H9 (cell line): ENCODE results near the gene PRRX1. TPM values are rescaled to one million over a fixed set of nuclear protein-coding genes. Genes with fewer than 3 reads are reported as not detected.

Experiments
- DNase-seq: peaks from one replicate; pipeline ENCODE4 v3.0.0-alpha.2; 2017
- H2AFZ ChIP-seq: one replicate; pipeline ENCODE4 v1.6.1; 2013; ENCODE audit warnings: mild to moderate bottlenecking, low read length, control low read depth, moderate library complexity
- H2AK5ac ChIP-seq: 2 replicates; pipeline ENCODE4 v1.6.1; 2013; ENCODE audit warnings: low read length, control low read depth, mixed read lengths; ENCODE audit not compliant: insufficient read length
- H2BK120ac ChIP-seq: one replicate; pipeline ENCODE4 v1.6.1; 2013; ENCODE audit warnings: low read depth, mild to moderate bottlenecking, low read length, control low read depth, inconsistent platforms; ENCODE audit not compliant: poor library complexity, severe bottlenecking
- H2BK12ac ChIP-seq: 2 replicates; pipeline ENCODE4 v1.6.1; 2013; ENCODE audit warnings: low read length, control low read depth, mixed read lengths, low read depth; ENCODE audit not compliant: insufficient read length
- H2BK15ac ChIP-seq: 2 replicates; pipeline ENCODE4 v1.6.1; 2013; ENCODE audit warnings: low read depth, low read length, control low read depth
- H2BK20ac ChIP-seq: one replicate; pipeline ENCODE4 v1.6.1; 2013; ENCODE audit warnings: low read depth, mild to moderate bottlenecking, low read length, control low read depth, inconsistent platforms; ENCODE audit not compliant: poor library complexity, severe bottlenecking
- H2BK5ac ChIP-seq: 2 replicates; pipeline ENCODE4 v1.6.1; 2013; ENCODE audit warnings: low read length, control low read depth, mixed read lengths; ENCODE audit not compliant: insufficient read length
- H3K14ac ChIP-seq: 2 replicates; pipeline ENCODE4 v1.6.1; 2013; ENCODE audit warnings: low read length, control low read depth; ENCODE audit not compliant: insufficient read depth
- H3K18ac ChIP-seq: 2 replicates; pipeline ENCODE4 v1.6.1; 2013; ENCODE audit warnings: low read depth, mild to moderate bottlenecking, mixed read lengths, low read length, control low read depth; ENCODE audit not compliant: insufficient read length
- H3K23ac ChIP-seq: 2 replicates; pipeline ENCODE4 v1.6.1; 2013; ENCODE audit warnings: low read length, control low read depth, mixed read lengths, low read depth; ENCODE audit not compliant: insufficient read length
- H3K23me2 ChIP-seq: 2 replicates; pipeline ENCODE4 v1.6.1; 2013; ENCODE audit warnings: low read depth, mild to moderate bottlenecking, mixed read lengths, low read length, control low read depth; ENCODE audit not compliant: insufficient read length, poor library complexity, severe bottlenecking
- H3K27ac ChIP-seq: 2 replicates; pipeline ENCODE4 v1.5.1; 2013; ENCODE audit warnings: low read length, control low read depth, mixed read lengths, low read depth; ENCODE audit not compliant: insufficient read length
- H3K27me3 ChIP-seq: 2 replicates; pipeline ENCODE4 v1.6.1; 2013; ENCODE audit warnings: low read length, control low read depth, inconsistent platforms; ENCODE audit not compliant: insufficient read depth
- H3K4ac ChIP-seq: 2 replicates; pipeline ENCODE4 v1.6.1; 2013; ENCODE audit warnings: low read depth, mild to moderate bottlenecking, control low read depth, inconsistent platforms, low read length, moderate library complexity
- H3K4me1 ChIP-seq: 2 replicates; pipeline ENCODE4 v1.6.1; 2013; ENCODE audit warnings: low read length, control low read depth, inconsistent platforms; ENCODE audit not compliant: insufficient read depth
- H3K4me2 ChIP-seq: 2 replicates; pipeline ENCODE4 v1.6.1; 2013; ENCODE audit warnings: low read length, control low read depth, mixed read lengths; ENCODE audit not compliant: insufficient read length, insufficient read depth
- H3K56ac ChIP-seq: 2 replicates; pipeline ENCODE4 v1.6.1; 2013; ENCODE audit warnings: low read depth, mild to moderate bottlenecking, mixed read lengths, low read length, control low read depth; ENCODE audit not compliant: insufficient read length
- H3K79me1 ChIP-seq: 2 replicates; pipeline ENCODE4 v1.6.1; 2013; ENCODE audit warnings: low read depth, mild to moderate bottlenecking, moderate library complexity, low read length, control low read depth, inconsistent platforms; ENCODE audit not compliant: insufficient read depth, poor library complexity, severe bottlenecking
- H3K79me2 ChIP-seq: 2 replicates; pipeline ENCODE4 v1.6.1; 2013; ENCODE audit warnings: low read length, control low read depth, inconsistent platforms; ENCODE audit not compliant: insufficient read depth
- H3K9ac ChIP-seq: 2 replicates; pipeline ENCODE4 v1.6.1; 2013; ENCODE audit warnings: low read length, control low read depth, mixed read lengths; ENCODE audit not compliant: insufficient read length; ENCODE audit errors: extremely low read depth
- H3K9me3 ChIP-seq: one replicate; pipeline ENCODE4 v1.6.1; 2013; ENCODE audit warnings: low read depth, low read length, inconsistent platforms; ENCODE audit not compliant: control insufficient read depth
- H3T11ph ChIP-seq: one replicate; pipeline ENCODE4 v1.6.1; 2013; ENCODE audit warnings: mild to moderate bottlenecking, low read length, control low read depth, inconsistent platforms
- H4K20me1 ChIP-seq: one replicate; pipeline ENCODE4 v1.6.1; 2013; ENCODE audit not compliant: control insufficient read depth, insufficient read length, insufficient read depth
- H4K5ac ChIP-seq: 2 replicates; pipeline ENCODE4 v1.6.1; 2013; ENCODE audit warnings: low read depth, mild to moderate bottlenecking, mixed read lengths, low read length, control low read depth; ENCODE audit not compliant: insufficient read length
- H4K8ac ChIP-seq: replicated peaks from 2 replicates; pipeline ENCODE4 v1.6.1; 2013; ENCODE audit warnings: low read length, control low read depth, mixed read lengths, low read depth; ENCODE audit not compliant: insufficient read length
- H4K91ac ChIP-seq: 2 replicates; pipeline ENCODE4 v1.6.1; 2013; ENCODE audit warnings: low read depth, mild to moderate bottlenecking, moderate library complexity, mixed read lengths, low read length, control low read depth; ENCODE audit not compliant: insufficient read length
- H3K27ac Mint-ChIP-seq, 3 experiments: 2 replicates in 2 of 3; 3 replicates in 1 of 3; pipeline ENCODE4 v1.8.0; 2020 to 2021; ENCODE audit warnings: mixed read lengths in 3 of 3, mild to moderate bottlenecking in 1 of 3, moderate library complexity in 1 of 3
- H3K27me3 Mint-ChIP-seq: 2 replicates; pipeline ENCODE4 v1.8.0; 2021; ENCODE audit warnings: low read depth, mild to moderate bottlenecking, moderate library complexity, mixed read lengths
- H3K36me3 Mint-ChIP-seq, 3 experiments: 2 replicates in 2 of 3; 3 replicates in 1 of 3; pipeline ENCODE4 v1.8.0; 2020 to 2021; ENCODE audit warnings: low read depth in 3 of 3, mixed read lengths in 3 of 3; ENCODE audit not compliant: insufficient read depth in 1 of 3
- H3K4me1 Mint-ChIP-seq, 2 experiments: 2 replicates each; pipeline ENCODE4 v1.8.0; 2020; ENCODE audit warnings: mixed read lengths in 2 of 2
- H3K4me3 Mint-ChIP-seq, 2 experiments: 2 replicates in 1 of 2; 3 replicates in 1 of 2; pipeline ENCODE4 v1.8.0; 2020 to 2021; ENCODE audit warnings: mild to moderate bottlenecking in 2 of 2, mixed read lengths in 2 of 2, moderate library complexity in 1 of 2
- H3K9me3 Mint-ChIP-seq, 2 experiments: 2 replicates in 1 of 2; 3 replicates in 1 of 2; pipeline ENCODE4 v1.8.0; 2020; ENCODE audit warnings: mild to moderate bottlenecking in 2 of 2, mixed read lengths in 2 of 2, moderate library complexity in 1 of 2
- WGBS: extraction: QIAGEN DNeasy Blood & Tissue Kit; methylation state at CpG from one replicate; pipeline ENCODE4 v1.1.7; 2013; ENCODE audit warnings: missing lambda C conversion rate, low lambda C conversion rate, mixed read lengths; ENCODE audit not compliant: insufficient read length; ENCODE audit errors: extremely low coverage; 5-methylcytosine and 5-hydroxymethylcytosine counted together
- total RNA-seq: library from RNA; stranded (reverse); gene quantifications from 2 replicates; pipeline ENCODE4 v1.2.1, GENCODE V29; 2021
- TF ChIP-seq, protein P1 (sequence below): fragments of 200-600 bp; sonication (generic); conservative IDR thresholded peaks from 3 replicates; pipeline ENCODE4 v1.8.0; 2021; ENCODE audit warnings: antibody characterized with exemption, mild to moderate bottlenecking

The PRRX1 gene
- total RNA-seq, 1 experiment from 2014 or later: not detected

DNA sequence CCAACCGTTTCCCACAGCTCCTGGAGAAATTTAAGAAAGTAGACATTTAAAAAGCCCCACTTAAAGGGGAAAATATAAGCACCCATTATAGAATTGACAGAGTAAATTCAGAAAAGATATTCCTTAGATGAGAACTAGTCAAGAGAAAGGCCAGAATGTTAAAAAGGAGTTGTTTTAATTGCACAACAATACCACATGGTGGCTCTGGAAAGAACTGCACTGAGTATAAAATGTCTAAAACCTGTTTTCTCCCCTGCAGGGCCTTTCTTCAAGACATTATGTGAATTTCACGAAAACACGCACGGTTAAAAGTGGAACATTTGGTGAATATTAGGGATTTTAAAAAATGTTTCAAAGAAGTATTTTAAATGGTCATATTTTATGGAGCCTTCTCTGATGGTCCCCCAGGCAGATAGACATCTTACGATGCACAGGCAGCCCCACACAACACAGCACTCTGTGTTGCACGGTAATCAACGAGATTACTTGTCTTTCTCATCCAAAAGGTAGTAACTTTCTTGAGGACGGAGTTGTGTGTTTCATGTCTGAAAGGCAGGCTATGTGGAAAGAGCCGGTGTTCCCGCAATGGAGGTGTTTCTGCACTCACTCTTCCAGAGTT is 101.9 kb downstream of the PRRX1 start:
- no CpG with 5 or more reads among the region's 10 CpGs for WGBS
- no peak overlapping the region for H2AFZ ChIP-seq

More for the DNA sequence above, 101.9 kb downstream of the PRRX1 start:
- H2BK5ac ChIP-seq: no peak overlapping the region
- H3K23ac ChIP-seq: no peak overlapping the region
- no peak for DNase-seq
- H4K8ac ChIP-seq: no peak overlapping the region
- Mint-ChIP-seq H3K27me3 (no peaks in the 10 kb centered on the region; the same call in 1 of the 2 replicates), H3K27ac (no peak overlapping the region), H3K9me3 (no peaks in the 10 kb centered on the region), H3K4me3 (no peak overlapping the region), H3K4me1 (no peaks in the 10 kb centered on the region), H3K36me3 (no peaks in the 10 kb centered on the region)
- no peak overlapping the region for H2BK12ac ChIP-seq
- H3K4me2 ChIP-seq: no peak overlapping the region
- H3K14ac ChIP-seq: no peak overlapping the region
- no peak overlapping the region for H3K4ac ChIP-seq
- H3K79me1 ChIP-seq: no peaks in the 10 kb centered on the region
- no peak overlapping the region for H3K27ac ChIP-seq
- H2BK20ac ChIP-seq: no peak overlapping the region
- no peak overlapping the region for H2BK15ac ChIP-seq
- no peak overlapping the region for H2AK5ac ChIP-seq
- H3T11ph ChIP-seq: no peak overlapping the region
- H3K18ac ChIP-seq: no peak overlapping the region
- no peaks in the 10 kb centered on the region for H3K23me2 ChIP-seq
- H3K79me2 ChIP-seq: no peaks in the 10 kb centered on the region
- no peak overlapping the region for H3K56ac ChIP-seq
- H2BK120ac ChIP-seq: no peak overlapping the region
- TF ChIP-seq, protein P1, sequence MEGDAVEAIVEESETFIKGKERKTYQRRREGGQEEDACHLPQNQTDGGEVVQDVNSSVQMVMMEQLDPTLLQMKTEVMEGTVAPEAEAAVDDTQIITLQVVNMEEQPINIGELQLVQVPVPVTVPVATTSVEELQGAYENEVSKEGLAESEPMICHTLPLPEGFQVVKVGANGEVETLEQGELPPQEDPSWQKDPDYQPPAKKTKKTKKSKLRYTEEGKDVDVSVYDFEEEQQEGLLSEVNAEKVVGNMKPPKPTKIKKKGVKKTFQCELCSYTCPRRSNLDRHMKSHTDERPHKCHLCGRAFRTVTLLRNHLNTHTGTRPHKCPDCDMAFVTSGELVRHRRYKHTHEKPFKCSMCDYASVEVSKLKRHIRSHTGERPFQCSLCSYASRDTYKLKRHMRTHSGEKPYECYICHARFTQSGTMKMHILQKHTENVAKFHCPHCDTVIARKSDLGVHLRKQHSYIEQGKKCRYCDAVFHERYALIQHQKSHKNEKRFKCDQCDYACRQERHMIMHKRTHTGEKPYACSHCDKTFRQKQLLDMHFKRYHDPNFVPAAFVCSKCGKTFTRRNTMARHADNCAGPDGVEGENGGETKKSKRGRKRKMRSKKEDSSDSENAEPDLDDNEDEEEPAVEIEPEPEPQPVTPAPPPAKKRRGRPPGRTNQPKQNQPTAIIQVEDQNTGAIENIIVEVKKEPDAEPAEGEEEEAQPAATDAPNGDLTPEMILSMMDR: peak; percentile 59
- H3K9ac ChIP-seq: no peak overlapping the region
- no peak overlapping the region for H4K91ac ChIP-seq
- no peak overlapping the region for H4K5ac ChIP-seq
- H3K9me3 ChIP-seq: no peaks in the 10 kb centered on the region
- no peaks in the 10 kb centered on the region for H4K20me1 ChIP-seq
- H3K4me1 ChIP-seq: no peaks in the 10 kb centered on the region
- no peaks in the 10 kb centered on the region for H3K27me3 ChIP-seq
